HG02884 (cell line): Measurements from ENCODE around the gene ITPR2.

Experiments
- ATAC-seq: cut with Tn5 transposase; IDR thresholded peaks from one replicate; pipeline ENCODE4 v1.9.1; 2021; ENCODE audit warnings: mild to moderate bottlenecking, moderate library complexity; ENCODE audit not compliant: unreplicated experiment

ITPR2 gene

GRCh38 chr12:26711072-26711471 is 121.9 kb downstream of the ITPR2 start:
- no peak for ATAC-seq

- no peak for ATAC-seq
These were observed 127.1 kb downstream of the ITPR2 start for GRCh38 chr12:26705851-26706250.

GRCh38 chr12:26704684-26705460 is 128.1 kb downstream of the ITPR2 start:
- no peak for ATAC-seq

GRCh38 chr12:26704214-26704613 is 128.8 kb downstream of the ITPR2 start:
- no peak for ATAC-seq

- ATAC-seq: no peak
These were observed 130.3 kb downstream of the ITPR2 start for GRCh38 chr12:26702741-26703140.

GRCh38 chr12:26701604-26702215 is 131.3 kb downstream of the ITPR2 start:
- ATAC-seq: no peak

GRCh38 chr12:26700430-26700829 is 132.6 kb downstream of the ITPR2 start:
- no peak for ATAC-seq

GRCh38 chr12:26699237-26699636 is 133.8 kb downstream of the ITPR2 start:
- ATAC-seq: no peak

GRCh38 chr12:26698186-26698585 is 134.8 kb downstream of the ITPR2 start:
- ATAC-seq: no peak

- no peak for ATAC-seq
These were observed 135.8 kb downstream of the ITPR2 start for GRCh38 chr12:26697217-26697616.

- no peak for ATAC-seq
These were observed 136.3 kb downstream of the ITPR2 start for GRCh38 chr12:26696613-26697092.

GRCh38 chr12:26696048-26696612 is 136.9 kb downstream of the ITPR2 start:
- no peak for ATAC-seq

GRCh38 chr12:26694402-26694801 is 138.6 kb downstream of the ITPR2 start:
- ATAC-seq: no peak

- ATAC-seq: no peak
These were observed 140.6 kb downstream of the ITPR2 start for GRCh38 chr12:26692407-26692806.

- no peak for ATAC-seq
These were observed 141.6 kb downstream of the ITPR2 start for GRCh38 chr12:26691234-26691970.

GRCh38 chr12:26690601-26691000 is 142.4 kb downstream of the ITPR2 start:
- no peak for ATAC-seq

GRCh38 chr12:26689281-26689841 is 143.6 kb downstream of the ITPR2 start:
- no peak for ATAC-seq

- no peak for ATAC-seq
These were observed 144.6 kb downstream of the ITPR2 start for GRCh38 chr12:26688344-26688904.

GRCh38 chr12:26686408-26686807 is 146.6 kb downstream of the ITPR2 start:
- ATAC-seq: no peak

- ATAC-seq: no peak
These were observed 148.9 kb downstream of the ITPR2 start for GRCh38 chr12:26684101-26684500.

GRCh38 chr12:26683443-26683842 is 149.6 kb downstream of the ITPR2 start:
- no peak for ATAC-seq
